Hepatocyte (in vitro differentiated cells): ENCODE data around the gene RABGAP1. TPM values are rescaled to one million over a fixed set of nuclear protein-coding genes. Genes with fewer than 3 reads are reported as not detected.

ENCODE experiments used
- DNase-seq: peaks from one replicate; pipeline ENCODE4 v3.0.0-alpha.2; 2016; ENCODE audit warnings: low spot score
- H2AFZ ChIP-seq: fragments of 200-600 bp; sonication (generic); 2 replicates; pipeline ENCODE4 v1.6.0; 2016; ENCODE audit warnings: antibody characterized with exemption, mild to moderate bottlenecking
- H3K27ac ChIP-seq: fragments of 200-600 bp; sonication (generic); 2 replicates; pipeline ENCODE4 v1.5.1; 2016; ENCODE audit warnings: mild to moderate bottlenecking
- H3K27me3 ChIP-seq: fragments of 200-600 bp; sonication (generic); 2 replicates; pipeline ENCODE4 v1.6.1; 2016
- H3K36me3 ChIP-seq: fragments of 200-600 bp; sonication (generic); replicated peaks from 2 replicates; pipeline ENCODE4 v1.5.1; 2016; ENCODE audit warnings: low read depth; ENCODE audit not compliant: insufficient read depth
- H3K4me1 ChIP-seq: fragments of 200-600 bp; sonication (generic); 2 replicates; pipeline ENCODE4 v1.5.1; 2016; ENCODE audit warnings: mild to moderate bottlenecking, moderate library complexity; ENCODE audit not compliant: insufficient read depth
- H3K4me2 ChIP-seq: fragments of 200-600 bp; sonication (generic); 2 replicates; pipeline ENCODE4 v1.6.0; 2016
- H3K4me3 ChIP-seq: fragments of 200-600 bp; sonication (generic); 2 replicates; pipeline ENCODE4 v1.5.1; 2016; ENCODE audit warnings: mild to moderate bottlenecking
- H3K79me2 ChIP-seq: fragments of 200-600 bp; sonication (generic); 2 replicates; pipeline ENCODE4 v1.6.0; 2017; ENCODE audit warnings: mild to moderate bottlenecking
- H3K9me2 ChIP-seq: fragments of 200-600 bp; sonication (generic); replicated peaks from 2 replicates; pipeline ENCODE4 v1.6.0; 2017; ENCODE audit warnings: mild to moderate bottlenecking; ENCODE audit not compliant: insufficient read depth
- H3K9me3 ChIP-seq: fragments of 200-600 bp; sonication (generic); 2 replicates; pipeline ENCODE4 v1.5.1; 2016; ENCODE audit warnings: low read depth, mild to moderate bottlenecking
- H4K20me1 ChIP-seq: fragments of 200-600 bp; sonication (generic); 2 replicates; pipeline ENCODE4 v1.6.0; 2016; ENCODE audit warnings: mild to moderate bottlenecking; ENCODE audit not compliant: insufficient read depth, poor library complexity, severe bottlenecking
- EZH2 ChIP-seq: fragments of 200-600 bp; sonication (generic); IDR thresholded peaks from 2 replicates; pipeline ENCODE4 v1.6.1; 2016; ENCODE audit warnings: antibody characterized with exemption, mild to moderate bottlenecking, borderline replicate concordance
- EZH2phosphoT487 ChIP-seq: fragments of 200-600 bp; sonication (generic); IDR thresholded peaks from one replicate; pipeline ENCODE4 v1.6.1; 2018; ENCODE audit warnings: antibody characterized with exemption, mild to moderate bottlenecking, low read depth, moderate library complexity; ENCODE audit not compliant: unreplicated experiment, severe bottlenecking
- WGBS: methylation state at CpG from one replicate; pipeline ENCODE4 v1.1.6; 2016; ENCODE audit warnings: low lambda C conversion rate; ENCODE audit errors: missing lambda C conversion rate; 5-methylcytosine and 5-hydroxymethylcytosine counted together
- polyA plus RNA-seq: library from polyadenylated mRNA; unstranded; fragments of >200 nt; fragmentation: Nextera tagmentation; extraction: Ambion mirVana; gene quantifications from 2 replicates; pipeline ENCODE4 v1.2.1, GENCODE V29; 2016
- total RNA-seq: library from RNA; depleted of rRNA; stranded (reverse); fragments of >200 nt; gene quantifications from 2 replicates; pipeline ENCODE4 v1.2.3, GENCODE V29; 2014
- TF ChIP-seq, protein P1 (sequence below): fragments of 200-600 bp; sonication (generic); IDR thresholded peaks from 2 replicates; pipeline ENCODE4 v1.5.1; 2016; ENCODE audit warnings: antibody characterized with exemption, mild to moderate bottlenecking; ENCODE audit not compliant: poor library complexity

The RABGAP1 gene
- total and polyA plus RNA-seq, 2 experiments from 2014 or later, result 26.8 to 58.4 TPM

DNA sequence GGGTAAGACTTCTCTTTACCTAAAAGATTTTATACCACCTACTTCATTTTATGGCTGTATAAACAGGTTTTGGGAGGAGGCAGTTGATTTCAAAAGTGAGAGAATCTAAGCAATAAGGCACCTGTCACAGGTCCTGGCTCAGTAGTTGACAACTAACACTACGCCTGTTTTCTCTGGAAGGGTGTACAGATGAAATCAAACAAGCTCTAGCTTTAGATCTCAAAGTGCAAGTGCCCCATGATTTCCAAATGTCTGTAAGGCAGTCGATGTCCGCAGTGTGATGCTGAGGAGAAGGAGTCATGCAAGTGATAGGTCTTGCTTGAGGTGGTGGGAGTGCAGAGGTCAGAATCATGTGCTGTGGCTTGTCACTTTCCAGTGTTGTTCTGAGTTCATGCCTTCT is 158.7 kb downstream of the RABGAP1 start:
- Histone ChIP-seq H3K79me2 (peaks cover 6% of the 10 kb centered on the region), H3K27ac (peak overlapping the region; percentile 85), H3K4me2 (no peak overlapping the region), H3K36me3 (no peaks in the 10 kb centered on the region), H3K4me1 (peaks cover 6% of the 10 kb centered on the region), H3K27me3 (no peaks in the 10 kb centered on the region), H4K20me1 (no peaks in the 10 kb centered on the region), H2AFZ (no peak overlapping the region), H3K4me3 (no peak overlapping the region), H3K9me2 (no peaks in the 10 kb centered on the region), H3K9me3 (no peaks in the 10 kb centered on the region)
- no peak for DNase-seq
- 97% methylated on average over 3 of the region's 3 CpGs for WGBS
- TF ChIP-seq EZH2phosphoT487, result no peak
- TF ChIP-seq, protein P1, sequence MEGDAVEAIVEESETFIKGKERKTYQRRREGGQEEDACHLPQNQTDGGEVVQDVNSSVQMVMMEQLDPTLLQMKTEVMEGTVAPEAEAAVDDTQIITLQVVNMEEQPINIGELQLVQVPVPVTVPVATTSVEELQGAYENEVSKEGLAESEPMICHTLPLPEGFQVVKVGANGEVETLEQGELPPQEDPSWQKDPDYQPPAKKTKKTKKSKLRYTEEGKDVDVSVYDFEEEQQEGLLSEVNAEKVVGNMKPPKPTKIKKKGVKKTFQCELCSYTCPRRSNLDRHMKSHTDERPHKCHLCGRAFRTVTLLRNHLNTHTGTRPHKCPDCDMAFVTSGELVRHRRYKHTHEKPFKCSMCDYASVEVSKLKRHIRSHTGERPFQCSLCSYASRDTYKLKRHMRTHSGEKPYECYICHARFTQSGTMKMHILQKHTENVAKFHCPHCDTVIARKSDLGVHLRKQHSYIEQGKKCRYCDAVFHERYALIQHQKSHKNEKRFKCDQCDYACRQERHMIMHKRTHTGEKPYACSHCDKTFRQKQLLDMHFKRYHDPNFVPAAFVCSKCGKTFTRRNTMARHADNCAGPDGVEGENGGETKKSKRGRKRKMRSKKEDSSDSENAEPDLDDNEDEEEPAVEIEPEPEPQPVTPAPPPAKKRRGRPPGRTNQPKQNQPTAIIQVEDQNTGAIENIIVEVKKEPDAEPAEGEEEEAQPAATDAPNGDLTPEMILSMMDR, result no peak
- TF ChIP-seq EZH2, result no peak

DNA sequence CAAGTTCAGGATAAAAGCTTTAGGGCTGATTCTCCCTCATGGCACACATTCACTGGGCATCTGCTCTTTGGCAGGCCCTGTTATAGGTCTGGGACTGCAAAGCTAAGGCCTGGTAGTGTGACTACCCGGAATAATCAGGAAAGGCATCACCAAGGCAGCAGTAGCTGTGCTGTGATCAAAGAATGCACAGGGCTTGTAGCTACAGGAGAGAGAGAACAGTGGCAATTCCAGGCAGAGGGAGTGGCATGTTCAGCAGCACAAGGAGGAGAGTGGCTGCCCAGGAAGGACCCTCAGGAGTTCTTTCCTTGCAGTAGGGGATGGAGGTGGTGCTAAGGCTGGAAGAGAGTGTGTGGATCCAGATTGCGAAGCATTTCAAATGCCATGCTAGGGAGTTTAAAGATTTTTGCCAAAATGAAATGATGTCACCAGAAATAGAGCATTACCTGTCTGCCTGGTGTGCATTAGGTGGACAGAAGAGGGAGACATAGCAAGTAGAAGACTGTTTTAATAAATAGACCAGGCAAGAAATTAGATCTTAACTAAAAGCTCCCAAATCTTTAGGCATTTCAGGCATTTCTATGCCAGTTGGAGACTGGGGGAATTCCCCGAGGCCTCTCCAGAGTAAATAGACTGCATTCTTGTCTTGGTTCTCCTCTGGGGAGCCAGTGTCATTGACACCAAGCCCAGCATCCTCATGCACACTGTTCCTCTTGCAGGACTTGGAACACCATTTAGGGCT is 161.7 kb downstream of the RABGAP1 start:
- 81% methylated on average over 3 of the region's 3 CpGs for WGBS
- Histone ChIP-seq H2AFZ (no peak overlapping the region), H4K20me1 (no peaks in the 10 kb centered on the region), H3K27ac (peak overlapping the region; percentile 7), H3K9me2 (no peaks in the 10 kb centered on the region), H3K4me1 (peaks cover 6% of the 10 kb centered on the region), H3K4me2 (no peak overlapping the region), H3K9me3 (no peaks in the 10 kb centered on the region), H3K36me3 (no peaks in the 10 kb centered on the region), H3K4me3 (no peak overlapping the region), H3K79me2 (no peaks in the 10 kb centered on the region), H3K27me3 (no peaks in the 10 kb centered on the region)
- no peak for DNase-seq
- TF ChIP-seq EZH2, result no peak
- no peak for TF ChIP-seq EZH2phosphoT487
- TF ChIP-seq, protein P1, result peak; percentile 55

DNA sequence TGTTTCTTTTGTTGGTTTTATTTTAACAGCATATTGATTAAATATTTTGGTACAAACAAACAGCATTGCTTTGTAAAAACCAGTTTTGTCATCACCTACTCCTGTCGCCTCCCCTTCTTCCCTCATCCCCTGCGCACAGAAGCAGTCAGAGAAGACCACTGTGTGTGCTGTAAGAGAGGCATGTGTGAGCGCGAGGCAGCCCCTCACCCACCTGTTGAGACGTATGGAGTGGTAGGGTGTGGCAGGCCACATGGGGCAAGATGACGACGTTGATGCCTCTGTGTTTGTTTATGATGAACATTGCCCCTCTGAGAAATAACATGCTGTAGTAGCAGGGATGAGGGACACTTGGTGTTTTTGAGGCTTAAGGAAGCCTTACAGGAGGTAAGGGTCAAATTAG is 164.0 kb downstream of the RABGAP1 start:
- no peaks in the 10 kb centered on the region for H3K36me3 ChIP-seq
- no peak for DNase-seq

More for the DNA sequence above, 164.0 kb downstream of the RABGAP1 start:
- no peaks in the 10 kb centered on the region for H3K79me2 ChIP-seq
- H4K20me1 ChIP-seq, result no peaks in the 10 kb centered on the region
- no peaks in the 10 kb centered on the region for H3K9me2 ChIP-seq
- H3K4me2 ChIP-seq, result no peak overlapping the region
- H3K4me3 ChIP-seq, result no peak overlapping the region
- H3K27ac ChIP-seq, result no peak overlapping the region
- WGBS, result 88% methylated on average over 7 of the region's 7 CpGs
- TF ChIP-seq EZH2phosphoT487, result no peak
- TF ChIP-seq, protein P1, result no peak
- no peak for TF ChIP-seq EZH2
- peaks cover 8% of the 10 kb centered on the region for H3K4me1 ChIP-seq
- no peaks in the 10 kb centered on the region for H3K27me3 ChIP-seq
- H2AFZ ChIP-seq, result no peak overlapping the region
- no peaks in the 10 kb centered on the region for H3K9me3 ChIP-seq
